ENCODE measurements around the gene GDF7. TPM values are rescaled to one million over a fixed set of nuclear protein-coding genes. Genes with fewer than 3 reads are reported as not detected.

The GDF7 gene
- total RNA-seq, 1 donor from 2014 or later: 3.0 TPM

DNA sequence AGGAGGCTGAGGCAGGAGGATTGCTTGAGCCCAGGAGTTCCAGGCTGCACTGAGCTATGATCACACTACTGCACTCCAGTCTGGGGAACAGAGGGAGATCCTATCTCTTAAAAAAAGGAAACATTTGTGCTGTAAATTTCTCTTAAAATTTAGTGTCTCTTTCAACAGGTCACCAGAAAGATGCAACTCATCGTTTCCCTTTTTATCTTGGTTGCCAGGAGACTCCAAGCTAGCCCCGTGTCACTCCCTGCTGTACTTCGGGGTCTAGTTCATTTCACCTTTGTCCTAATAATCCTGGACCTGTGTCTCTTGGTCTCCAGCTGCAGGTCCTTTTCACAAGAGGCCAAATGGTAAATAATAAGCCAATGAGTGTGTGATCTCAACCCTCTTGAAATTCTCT lies 23.1 kb upstream of the GDF7 start:
- H3K9me3 Mint-ChIP-seq: no peaks in the 10 kb centered on the region
- H3K4me3 Mint-ChIP-seq: no peak overlapping the region
- no peak for DNase-seq (ENCODE audit: low spot score in 2 of 2, unreplicated experiment in 2 of 2)
- no peak overlapping the region for H3K27ac Mint-ChIP-seq
- TF ChIP-seq CTCF (IDR thresholded peaks at IDR 0.05; ENCODE audit: unreplicated experiment): no peak
- peaks cover 2% of the 10 kb centered on the region for H3K36me3 Mint-ChIP-seq
- no peaks in the 10 kb centered on the region for H3K27me3 Mint-ChIP-seq (ENCODE audit: low read depth)
- H3K4me1 Mint-ChIP-seq: peaks cover 2% of the 10 kb centered on the region

DNA sequence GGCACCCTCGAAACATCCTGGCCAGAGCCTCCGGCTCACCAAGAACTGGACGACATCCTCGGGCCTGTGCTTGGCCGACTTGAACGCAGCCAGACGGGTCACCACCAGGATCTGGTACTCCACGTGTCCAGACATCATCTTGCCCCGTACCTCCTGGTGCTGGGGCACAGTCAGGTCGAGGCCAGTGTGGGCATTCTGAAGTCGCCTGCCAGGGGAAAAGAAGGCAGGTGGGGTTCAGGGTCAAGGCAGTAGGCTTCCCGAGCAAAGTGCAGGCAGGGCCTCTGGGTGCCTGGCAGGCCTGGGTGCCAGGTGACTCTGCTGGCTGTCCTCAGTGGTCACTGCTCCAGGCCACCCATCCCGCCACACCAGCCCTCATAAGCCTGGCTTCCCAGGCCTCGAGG lies 21.6 kb upstream of the GDF7 start:
- no peak for DNase-seq (ENCODE audit: low spot score in 2 of 2, unreplicated experiment in 2 of 2)
- Mint-ChIP-seq H3K27ac (no peak overlapping the region), H3K27me3 (ENCODE audit: low read depth) (no peaks in the 10 kb centered on the region), H3K36me3 (no peaks in the 10 kb centered on the region), H3K9me3 (no peaks in the 10 kb centered on the region), H3K4me1 (peaks cover 6% of the 10 kb centered on the region), H3K4me3 (no peak overlapping the region)
- TF ChIP-seq CTCF (IDR thresholded peaks at IDR 0.05; ENCODE audit: unreplicated experiment): no peak

DNA sequence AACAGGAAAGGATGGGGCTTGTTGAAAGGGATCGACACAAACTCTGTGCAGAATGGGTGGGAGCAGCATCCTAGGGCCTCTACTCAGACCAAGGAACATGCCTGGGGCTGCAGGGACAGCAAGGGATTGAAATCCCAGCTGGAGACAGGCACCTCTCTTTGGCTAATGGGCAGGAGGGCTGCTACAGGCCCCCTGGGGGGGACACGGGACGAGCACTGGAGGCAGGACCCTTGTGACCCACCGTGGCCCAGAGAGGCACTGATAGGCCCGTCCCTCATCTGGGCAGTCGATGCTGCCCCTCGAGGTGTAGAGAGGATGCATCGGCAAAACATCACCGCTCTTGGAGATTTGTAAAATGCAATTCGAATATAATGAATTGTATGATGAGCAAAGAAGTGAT lies 21.2 kb upstream of the GDF7 start:
- H3K36me3 Mint-ChIP-seq: no peaks in the 10 kb centered on the region
- TF ChIP-seq CTCF (IDR thresholded peaks at IDR 0.05; ENCODE audit: unreplicated experiment): no peak
- no peak for DNase-seq (ENCODE audit: low spot score in 2 of 2, unreplicated experiment in 2 of 2)
- no peak overlapping the region for H3K27ac Mint-ChIP-seq
- H3K4me1 Mint-ChIP-seq: peaks cover 8% of the 10 kb centered on the region
- H3K9me3 Mint-ChIP-seq: no peaks in the 10 kb centered on the region
- H3K4me3 Mint-ChIP-seq: no peak overlapping the region
- no peaks in the 10 kb centered on the region for H3K27me3 Mint-ChIP-seq (ENCODE audit: low read depth)

- H3K27me3 Mint-ChIP-seq (ENCODE audit: low read depth): no peaks in the 10 kb centered on the region
- H3K36me3 Mint-ChIP-seq: no peaks in the 10 kb centered on the region
- H3K4me3 Mint-ChIP-seq: no peak overlapping the region
- no peak for TF ChIP-seq CTCF (IDR thresholded peaks at IDR 0.05; ENCODE audit: unreplicated experiment)
- peaks cover 10% of the 10 kb centered on the region for H3K4me1 Mint-ChIP-seq
- H3K27ac Mint-ChIP-seq: no peak overlapping the region
- no peak for DNase-seq (ENCODE audit: low spot score in 2 of 2, unreplicated experiment in 2 of 2)
- no peaks in the 10 kb centered on the region for H3K9me3 Mint-ChIP-seq
Observed at GRCh38 chr2:20646446-20646845, 20.5 kb upstream of the GDF7 start.

DNA sequence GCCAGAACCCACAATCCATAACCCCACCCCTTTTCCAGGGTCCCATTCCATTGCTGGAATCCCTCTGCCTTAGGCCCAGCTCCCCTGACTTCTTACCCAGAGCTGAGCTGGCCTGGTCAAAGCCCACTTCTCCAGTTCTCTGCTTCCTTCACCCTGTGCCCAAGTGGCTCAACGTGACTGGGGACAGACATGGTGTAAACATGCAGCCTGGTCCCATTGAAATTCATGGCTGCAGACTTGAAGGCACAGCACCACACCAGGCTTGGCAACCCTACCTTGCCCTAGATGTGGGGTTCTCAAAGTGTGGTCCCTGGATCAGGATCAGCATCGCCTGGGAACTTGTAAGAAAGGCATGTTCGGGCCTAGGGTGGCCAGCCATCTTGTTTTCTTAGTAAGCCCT lies 19.7 kb upstream of the GDF7 start:
- Mint-ChIP-seq H3K27ac (no peak overlapping the region), H3K4me1 (peaks cover 12% of the 10 kb centered on the region), H3K36me3 (no peaks in the 10 kb centered on the region), H3K27me3 (ENCODE audit: low read depth) (no peaks in the 10 kb centered on the region), H3K4me3 (no peak overlapping the region), H3K9me3 (no peaks in the 10 kb centered on the region)
- TF ChIP-seq CTCF (IDR thresholded peaks at IDR 0.05; ENCODE audit: unreplicated experiment): no peak
- DNase-seq (ENCODE audit: low spot score in 2 of 2, unreplicated experiment in 2 of 2): no peak

- no peaks in the 10 kb centered on the region for H3K36me3 Mint-ChIP-seq
- H3K9me3 Mint-ChIP-seq: no peaks in the 10 kb centered on the region
- peaks cover 11% of the 10 kb centered on the region for H3K4me1 Mint-ChIP-seq
- H3K27ac Mint-ChIP-seq: no peak overlapping the region
- no peaks in the 10 kb centered on the region for H3K27me3 Mint-ChIP-seq (ENCODE audit: low read depth)
- no peak overlapping the region for H3K4me3 Mint-ChIP-seq
- no peak for TF ChIP-seq CTCF (IDR thresholded peaks at IDR 0.05; ENCODE audit: unreplicated experiment)
- DNase-seq (ENCODE audit: low spot score in 2 of 2, unreplicated experiment in 2 of 2): no peak
Observed at GRCh38 chr2:20647738-20648137, 19.2 kb upstream of the GDF7 start.
